Measurements from ENCODE around the gene E2F3. TPM values are rescaled to one million over a fixed set of nuclear protein-coding genes. Genes with fewer than 3 reads are reported as not detected.

Gene E2F3
- total RNA-seq, 1 experiment from 2014 or later: 27.1 TPM

- TF ChIP-seq MAX (IDR thresholded peaks at IDR 0.05): no peak
- no peak for TF ChIP-seq SIN3A (IDR thresholded peaks at IDR 0.05; ENCODE audit: low read depth)
- TF ChIP-seq ZBTB33 (IDR thresholded peaks at IDR 0.05; ENCODE audit: extremely low read depth, insufficient replicate concordance, low read length): no peak
- TF ChIP-seq POLR2AphosphoS5 (IDR thresholded peaks at IDR 0.05; ENCODE audit: low read depth, low read length): no peak
- no peak for TF ChIP-seq EZH2phosphoT487 (IDR thresholded peaks at IDR 0.05; ENCODE audit: borderline replicate concordance)
- no peak for TF ChIP-seq ATF3 (IDR thresholded peaks at IDR 0.05)
- TF ChIP-seq SRF (IDR thresholded peaks at IDR 0.05; ENCODE audit: low read depth): no peak
- no peak for TF ChIP-seq CEBPB (IDR thresholded peaks at IDR 0.05; ENCODE audit: low read depth)
- no peak for TF ChIP-seq POLR2A (IDR thresholded peaks at IDR 0.05; ENCODE audit: borderline replicate concordance, extremely low read depth, insufficient read depth, insufficient read length)
- TF ChIP-seq CTCF (IDR thresholded peaks at IDR 0.05 in 2 of 3, conservative IDR thresholded peaks at IDR 0.05 in 1 of 3; ENCODE audit: borderline replicate concordance in 1 of 3, insufficient read depth in 1 of 3, low read depth in 2 of 3, low read length in 2 of 3): no peak
- TF ChIP-seq ELF1 (IDR thresholded peaks at IDR 0.05; ENCODE audit: borderline replicate concordance, low read depth): no peak
- no peak for TF ChIP-seq EZH2 (IDR thresholded peaks at IDR 0.05)
- TF ChIP-seq FOSL1 (IDR thresholded peaks at IDR 0.05; ENCODE audit: low read depth): no peak
- TF ChIP-seq EGR1 (IDR thresholded peaks at IDR 0.05; ENCODE audit: low read depth): no peak
- no peak for TF ChIP-seq RAD21 (IDR thresholded peaks at IDR 0.05; ENCODE audit: low read depth)
- RAD21 ChIA-PET (ENCODE audit: low non-redundant PET in 1 of 2, low total read pairs in 2 of 2, uncharacterized antibody in 2 of 2, unreplicated experiment in 2 of 2): interaction anchor here in 1 of 2 experiments (0.6 kb wide), 1 partner anchor 35 kb away, joined by 4 read pairs; no protein-coding TSS in a partner anchor
- no peak overlapping the region for H3K4me2 ChIP-seq (ENCODE audit: low read length)
- H3K36me3 ChIP-seq (ENCODE audit: control insufficient read depth in 1 of 2, insufficient read depth in 2 of 2, low read length in 2 of 2): peaks cover 0 to 3% of the 10 kb centered on the region in 2 experiments; a peak in 1 of 4 replicates
- no peaks in the 10 kb centered on the region for H3K4me1 ChIP-seq (ENCODE audit: control insufficient read depth in 1 of 2, insufficient read depth in 2 of 2, low read length in 2 of 2)
- BruUV-seq (replicated peaks): no TSS peak
- H3K79me2 ChIP-seq (ENCODE audit: insufficient read depth, low read length): peaks cover 91% of the 10 kb centered on the region
- no peak overlapping the region for H3K27ac ChIP-seq (ENCODE audit: low read depth, low read length)
- intact Hi-C loops (cut with micrococcal nuclease): no loop called here
- ATAC-seq (no peak), DNase-seq (ENCODE audit: low read depth, low spot score) (no peak)
- H4K20me1 ChIP-seq (ENCODE audit: insufficient read depth): peaks cover 5% of the 10 kb centered on the region; the same call in 1 of the 2 replicates
- H3K9ac ChIP-seq (ENCODE audit: low read length): no peak overlapping the region
- CTCF ChIA-PET: interaction anchor here (1.4 kb wide), 1 partner anchor 33 kb away, joined by 3 read pairs; no protein-coding TSS in a partner anchor
- POLR2A ChIA-PET: no interaction called here
- no peak overlapping the region for H2AFZ ChIP-seq (ENCODE audit: low read depth, low read length, poor library complexity, severe bottlenecking)
- H3K9me3 ChIP-seq (ENCODE audit: control insufficient read depth in 1 of 2, insufficient read depth in 1 of 2, low read depth in 1 of 2, low read length in 2 of 2): no peaks in the 10 kb centered on the region
- H3K9me2 ChIP-seq (ENCODE audit: insufficient read depth): no peaks in the 10 kb centered on the region
- no peak overlapping the region for H3K4me3 ChIP-seq (replicated peaks in 1 of 2; ENCODE audit: low read depth in 1 of 2, low read length in 2 of 2)
- H3K27me3 ChIP-seq (ENCODE audit: insufficient read depth, low read length): no peaks in the 10 kb centered on the region
Observed at GRCh38 chr6:20437639-20438038, 36.0 kb downstream of the E2F3 start.
